Measurements from ENCODE around the gene STRA6.

Gene STRA6

DNA sequence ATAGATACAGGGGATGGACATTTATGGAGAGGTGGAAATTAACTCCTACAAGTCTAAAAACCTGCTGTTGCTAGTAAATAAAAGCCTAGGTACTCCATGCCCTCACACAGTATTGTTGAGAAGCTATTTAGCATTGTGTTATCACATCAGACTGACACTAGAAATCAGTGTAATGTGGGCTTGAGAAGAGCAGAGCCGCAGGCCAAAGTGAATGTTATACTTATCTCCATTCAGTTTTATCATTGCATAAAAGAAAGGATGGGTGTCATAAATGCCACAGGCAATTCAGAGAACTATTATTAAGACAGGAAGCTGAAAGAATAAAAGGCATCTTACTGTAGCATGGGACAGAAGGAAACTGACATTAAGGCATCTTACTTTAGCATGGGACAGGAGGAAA is 42.8 kb downstream of the STRA6 start:
- DNase-seq (ENCODE audit: low read depth) = no peak
- TF ChIP-seq, protein P1, sequence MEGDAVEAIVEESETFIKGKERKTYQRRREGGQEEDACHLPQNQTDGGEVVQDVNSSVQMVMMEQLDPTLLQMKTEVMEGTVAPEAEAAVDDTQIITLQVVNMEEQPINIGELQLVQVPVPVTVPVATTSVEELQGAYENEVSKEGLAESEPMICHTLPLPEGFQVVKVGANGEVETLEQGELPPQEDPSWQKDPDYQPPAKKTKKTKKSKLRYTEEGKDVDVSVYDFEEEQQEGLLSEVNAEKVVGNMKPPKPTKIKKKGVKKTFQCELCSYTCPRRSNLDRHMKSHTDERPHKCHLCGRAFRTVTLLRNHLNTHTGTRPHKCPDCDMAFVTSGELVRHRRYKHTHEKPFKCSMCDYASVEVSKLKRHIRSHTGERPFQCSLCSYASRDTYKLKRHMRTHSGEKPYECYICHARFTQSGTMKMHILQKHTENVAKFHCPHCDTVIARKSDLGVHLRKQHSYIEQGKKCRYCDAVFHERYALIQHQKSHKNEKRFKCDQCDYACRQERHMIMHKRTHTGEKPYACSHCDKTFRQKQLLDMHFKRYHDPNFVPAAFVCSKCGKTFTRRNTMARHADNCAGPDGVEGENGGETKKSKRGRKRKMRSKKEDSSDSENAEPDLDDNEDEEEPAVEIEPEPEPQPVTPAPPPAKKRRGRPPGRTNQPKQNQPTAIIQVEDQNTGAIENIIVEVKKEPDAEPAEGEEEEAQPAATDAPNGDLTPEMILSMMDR (IDR thresholded peaks at IDR 0.05; ENCODE audit: control insufficient read depth, extremely low read depth, insufficient read depth) = no peak
- H3K4me3 ChIP-seq (ENCODE audit: low read depth, low read length) = no peak overlapping the region

DNA sequence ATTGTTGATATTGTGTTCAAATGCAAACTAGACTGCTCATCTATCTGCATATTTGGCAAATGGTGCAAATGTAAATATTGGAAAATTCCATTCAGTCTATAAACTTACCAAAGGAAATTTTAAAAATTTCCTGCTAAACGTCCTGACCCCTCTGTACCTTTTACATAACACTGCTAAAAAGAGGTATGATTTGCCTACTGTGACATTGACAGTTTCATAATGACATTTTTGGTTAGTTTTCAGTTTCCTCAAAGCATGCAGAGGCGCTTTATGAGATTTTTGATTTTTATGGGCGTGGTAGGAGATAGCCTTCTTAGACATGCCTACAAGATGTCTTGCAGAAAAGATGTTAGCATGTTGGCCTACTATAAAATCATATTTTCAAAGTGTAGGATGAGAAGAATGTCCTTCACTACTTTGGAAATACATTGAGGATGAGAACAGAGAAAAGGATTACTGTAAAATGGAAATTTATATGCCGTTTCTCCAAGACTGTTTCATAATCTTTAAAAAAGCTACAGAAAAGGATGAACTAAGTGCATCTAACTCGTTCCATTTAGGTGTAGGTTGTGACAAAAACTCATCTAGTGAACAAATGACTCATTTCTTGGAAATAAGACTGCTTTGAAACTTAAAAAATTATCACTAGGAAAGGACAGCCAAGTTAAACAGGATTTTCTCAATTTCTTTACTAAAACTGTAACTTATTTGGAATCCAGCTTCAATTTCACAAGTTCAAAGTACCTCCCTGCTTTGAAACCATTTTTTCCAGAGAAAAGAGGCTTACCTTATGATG is 43.5 kb downstream of the STRA6 start:
- no peak for DNase-seq (ENCODE audit: low read depth)
- TF ChIP-seq, protein P1 (IDR thresholded peaks at IDR 0.05; ENCODE audit: control insufficient read depth, extremely low read depth, insufficient read depth) = no peak
- no peak overlapping the region for H3K4me3 ChIP-seq (ENCODE audit: low read depth, low read length)

DNA sequence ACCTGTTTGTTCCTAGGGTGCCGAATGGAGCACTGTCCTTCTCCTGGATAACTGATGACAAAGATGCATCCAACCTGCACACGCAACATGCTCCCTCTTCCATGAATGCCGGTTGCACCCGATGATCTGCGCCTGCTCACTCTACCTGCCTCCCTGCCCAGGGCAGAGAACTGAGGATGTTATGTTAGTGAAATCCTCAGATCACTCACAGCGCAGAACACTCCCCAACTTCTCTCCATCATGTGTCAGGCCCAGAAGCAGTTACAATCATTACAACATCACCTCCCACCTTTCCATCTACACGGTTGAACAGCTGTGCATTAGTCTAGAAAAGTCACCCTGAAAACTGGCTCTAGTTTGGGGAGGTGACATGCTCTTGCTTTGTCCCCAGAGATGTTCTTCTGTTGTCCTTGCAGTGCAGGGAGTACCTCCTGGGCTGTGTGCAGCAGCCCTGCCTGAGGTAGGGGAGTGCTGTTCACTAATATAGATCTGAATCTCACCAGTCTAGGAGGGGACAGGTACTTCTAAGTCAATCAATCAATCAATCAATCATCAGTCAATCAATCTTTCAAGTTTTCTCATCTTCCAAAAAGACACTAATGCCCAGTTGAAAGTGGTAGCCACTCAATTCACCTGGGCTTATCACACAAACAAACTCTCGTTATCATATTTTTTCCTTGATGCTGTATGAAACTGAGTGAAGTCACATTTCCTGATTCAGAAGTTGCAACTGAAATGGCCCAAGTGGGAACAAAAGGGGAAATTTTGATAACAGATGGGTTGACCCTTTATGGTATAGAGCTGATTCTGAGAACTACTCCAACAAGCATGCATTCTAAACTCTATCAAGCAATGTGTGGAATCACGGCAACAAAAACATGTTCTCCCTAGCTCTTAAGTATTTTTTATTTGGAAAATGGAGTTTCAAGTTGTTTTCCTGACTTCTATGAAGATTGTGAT is 44.4 kb downstream of the STRA6 start:
- TF ChIP-seq, protein P1 (IDR thresholded peaks at IDR 0.05; ENCODE audit: control insufficient read depth, extremely low read depth, insufficient read depth) = no peak
- H3K4me3 ChIP-seq (ENCODE audit: low read depth, low read length) = no peak overlapping the region
- DNase-seq (ENCODE audit: low read depth) = no peak

DNA sequence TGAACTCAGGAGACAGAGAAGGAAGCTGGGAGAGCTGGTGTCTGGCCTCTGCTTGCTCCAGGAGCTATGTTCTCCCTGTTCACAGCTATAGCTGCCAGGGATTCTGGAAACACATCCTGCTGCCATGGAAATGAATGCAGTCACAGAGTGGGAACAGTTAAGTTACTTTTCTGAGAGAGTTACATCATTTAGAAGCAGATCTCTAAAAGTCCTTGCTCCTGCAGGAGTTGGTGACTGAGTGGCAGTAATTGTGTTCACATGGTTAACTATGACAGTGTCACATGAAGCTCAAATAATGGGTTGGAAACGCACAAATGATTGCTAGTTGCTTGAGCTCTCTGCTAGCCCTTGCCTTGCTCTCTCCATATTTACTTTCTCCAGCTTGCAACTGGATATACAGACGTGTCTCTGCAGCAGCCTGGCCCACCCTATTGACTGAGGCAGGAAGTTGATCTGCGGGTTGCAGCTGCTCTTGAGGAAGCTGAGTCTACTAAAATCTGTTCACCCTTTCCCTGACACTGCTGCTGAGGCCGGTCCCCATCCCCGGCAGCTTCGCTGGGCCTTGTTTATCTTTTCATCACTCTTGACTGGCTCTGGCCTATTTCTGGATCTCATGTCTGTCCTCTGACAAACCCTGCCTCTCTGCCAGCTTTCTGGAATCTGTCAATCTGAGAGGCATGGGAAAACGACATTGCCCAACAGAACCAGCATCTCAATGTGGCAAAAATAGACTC is 45.7 kb downstream of the STRA6 start:
- no peak for DNase-seq (ENCODE audit: low read depth)

DNA sequence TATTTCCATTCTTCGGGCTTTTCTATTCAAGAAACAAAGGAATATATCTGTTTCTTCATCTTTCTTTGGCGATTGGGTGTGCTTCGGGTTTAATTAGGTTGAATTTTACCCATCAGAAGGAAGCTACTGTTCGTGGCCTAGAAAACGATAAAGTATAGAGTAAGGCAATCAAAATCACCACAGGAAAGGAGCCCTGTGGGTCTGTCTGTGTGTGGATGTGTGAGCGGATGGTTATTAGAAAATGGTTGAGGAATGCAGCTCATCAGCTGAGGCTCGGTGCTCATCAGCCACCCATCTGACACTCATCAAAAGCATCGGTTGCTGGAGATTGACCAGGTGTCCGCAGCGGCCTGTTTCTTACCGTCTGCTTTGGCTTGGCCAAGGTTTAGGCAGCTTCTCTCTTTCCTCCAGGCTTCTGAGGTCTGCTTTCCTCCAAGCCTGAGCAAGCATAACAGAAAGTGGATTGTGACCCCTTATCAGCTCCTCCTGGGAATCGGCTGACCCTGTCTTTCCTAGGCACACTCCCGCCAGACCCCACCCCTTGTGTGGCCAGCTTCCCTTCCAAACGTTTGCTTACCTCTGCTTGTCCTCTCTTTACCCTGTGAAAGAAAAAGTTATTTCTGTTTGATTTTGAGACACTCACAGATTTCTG is 46.7 kb downstream of the STRA6 start:
- TF ChIP-seq, protein P1 (IDR thresholded peaks at IDR 0.05; ENCODE audit: control insufficient read depth, extremely low read depth, insufficient read depth) = no peak
- DNase-seq (ENCODE audit: low read depth) = no peak
- H3K4me3 ChIP-seq (ENCODE audit: low read depth, low read length) = no peak overlapping the region

More for the DNA sequence above, 45.7 kb downstream of the STRA6 start:
- no peak overlapping the region for H3K4me3 ChIP-seq (ENCODE audit: low read depth, low read length)
- TF ChIP-seq, protein P1 (IDR thresholded peaks at IDR 0.05; ENCODE audit: control insufficient read depth, extremely low read depth, insufficient read depth) = no peak

DNA sequence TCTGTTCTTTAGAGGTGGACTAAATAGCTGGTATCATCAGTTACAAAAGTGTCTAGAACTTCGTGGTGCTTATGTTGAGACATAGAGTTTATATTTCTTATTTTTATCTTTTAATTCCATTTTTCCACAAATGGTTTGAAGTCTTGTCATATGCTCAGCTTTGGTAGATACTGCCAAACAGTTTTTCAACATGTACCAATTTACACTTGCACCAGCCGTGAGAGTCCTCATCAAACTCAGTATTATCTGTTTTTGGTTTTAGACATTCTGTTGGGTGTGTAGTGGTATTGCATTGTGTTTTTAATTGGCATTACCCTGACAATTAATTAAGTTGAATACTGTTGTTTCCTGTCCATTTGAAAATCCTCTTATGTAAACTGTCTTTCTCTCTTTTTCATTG is 55.5 kb downstream of the STRA6 start:
- TF ChIP-seq, protein P1 (IDR thresholded peaks at IDR 0.05; ENCODE audit: control insufficient read depth, extremely low read depth, insufficient read depth) = no peak
- DNase-seq (ENCODE audit: low read depth) = no peak

More for the DNA sequence above, 55.5 kb downstream of the STRA6 start:
- no peak overlapping the region for H3K4me3 ChIP-seq (ENCODE audit: low read depth, low read length)

Data from LNCaP clone FGC (cell line).